ENCODE results near the gene METTL23.

GRCh38 chr17:76720211-76720610, 6.4 kb upstream of the METTL23 start:
- no peak for TF ChIP-seq POLR2AphosphoS5 (IDR thresholded peaks at IDR 0.05; ENCODE audit: low read depth, low read length)
- no peak for TF ChIP-seq HDAC6 (IDR thresholded peaks at IDR 0.05; ENCODE audit: low read depth, low read length)
- TF ChIP-seq CTCF (IDR thresholded peaks at IDR 0.05; ENCODE audit: control extremely low read depth in 1 of 3, insufficient read depth in 1 of 3, low read depth in 1 of 3, low read length in 3 of 3) = no peak
- TF ChIP-seq RAD21 (IDR thresholded peaks at IDR 0.05 in 1 of 2, conservative IDR thresholded peaks at IDR 0.05 in 1 of 2; ENCODE audit: low read depth in 2 of 2, low read length in 2 of 2) = no peak
- no peak for TF ChIP-seq POLR2A (IDR thresholded peaks at IDR 0.05; ENCODE audit: control extremely low read depth in 1 of 2, low read depth in 2 of 2, low read length in 2 of 2)
- no peak for TF ChIP-seq KDM4A (IDR thresholded peaks at IDR 0.05; ENCODE audit: low read depth, low read length, severe bottlenecking)
- no peak for TF ChIP-seq YY1 (IDR thresholded peaks at IDR 0.05; ENCODE audit: low read depth, low read length)
- TF ChIP-seq BCL11A (IDR thresholded peaks at IDR 0.05; ENCODE audit: low read depth in 2 of 2, low read length in 2 of 2) = no peak
- TF ChIP-seq RFX5 (IDR thresholded peaks at IDR 0.05; ENCODE audit: borderline replicate concordance, low read depth, low read length) = no peak
